Left ventricle myocardium inferior (tissue), 1 donor: ENCODE data around the gene SFTPA1. TPM values are rescaled to one million over a fixed set of nuclear protein-coding genes. Genes with fewer than 3 reads are reported as not detected.
"Not testable (repeated sequence)": the region's sequence is repeated elsewhere in the genome, so short reads cannot be mapped to it uniquely, and the experiment has no call there.

Source experiments
- DNase-seq: peaks from one replicate; pipeline ENCODE4 v3.0.0-alpha.2; 2020
- H3K27ac ChIP-seq: fragments of 200-600 bp; replicated peaks from 2 replicates; pipeline ENCODE4 v1.8.0; 2021
- H3K27me3 ChIP-seq: fragments of 200-600 bp; 2 replicates; pipeline ENCODE4 v1.8.0; 2021; ENCODE audit warnings: low read depth
- H3K36me3 ChIP-seq: fragments of 200-600 bp; 2 replicates; pipeline ENCODE4 v1.8.0; 2021
- H3K4me1 ChIP-seq: fragments of 200-600 bp; 2 replicates; pipeline ENCODE4 v1.8.0; 2021
- H3K4me3 ChIP-seq: fragments of 200-600 bp; 2 replicates; pipeline ENCODE4 v1.8.0; 2021; ENCODE audit warnings: mild to moderate bottlenecking, moderate library complexity
- H3K9me3 ChIP-seq: fragments of 200-600 bp; replicated peaks from 2 replicates; pipeline ENCODE4 v1.8.0; 2021
- CTCF ChIP-seq: fragments of 200-600 bp; IDR thresholded peaks from 2 replicates; pipeline ENCODE4 v1.8.0; 2021; ENCODE audit warnings: antibody characterized with exemption, mild to moderate bottlenecking, borderline replicate concordance
- intact Hi-C: fragments of 100-400 bp; cut with micrococcal nuclease; formaldehyde crosslinking; loops from one replicate; pipeline ENCODE4 v1.11.0; 2022
- total RNA-seq: library from RNA; stranded (reverse); fragmentation: NEBNext Ultra II Directional; extraction: Animal tissue kit (Norgen Biotek cat#: 25700); gene quantifications from one replicate; pipeline ENCODE4 v1.2.1, GENCODE V29; 2021
- donor health status: DM: no; HTN: yes; CAD: no; lungs with severe emphysema.

The SFTPA1 gene
- total RNA-seq, 1 donor from 2014 or later = not detected

- TF ChIP-seq CTCF = no peak
- no peaks in the 10 kb centered on the region for H3K4me1 ChIP-seq
- intact Hi-C loops = no loop called here
- no peak overlapping the region for H3K4me3 ChIP-seq
- no peaks in the 10 kb centered on the region for H3K36me3 ChIP-seq
- no peak overlapping the region for H3K27ac ChIP-seq
- H3K27me3 ChIP-seq = peaks cover 15% of the 10 kb centered on the region
- no peak for DNase-seq
- H3K9me3 ChIP-seq = no peaks in the 10 kb centered on the region
These were observed 21.9 kb upstream of the SFTPA1 start for GRCh38 chr10:79588800-79589199.

- Histone ChIP-seq H3K27me3 (peaks cover 39% of the 10 kb centered on the region), H3K9me3 (peaks cover 15% of the 10 kb centered on the region), H3K27ac (no peak overlapping the region), H3K4me1 (no peaks in the 10 kb centered on the region), H3K36me3 (no peaks in the 10 kb centered on the region), H3K4me3 (no peak overlapping the region)
- no peak for DNase-seq
- TF ChIP-seq CTCF = no peak
- intact Hi-C loops = no loop called here
These were observed 17.4 kb upstream of the SFTPA1 start for GRCh38 chr10:79593377-79593776.

GRCh38 chr10:79594565-79594964 is 16.2 kb upstream of the SFTPA1 start:
- peaks cover 26% of the 10 kb centered on the region for H3K9me3 ChIP-seq
- intact Hi-C loops, H3K36me3 ChIP-seq: not testable (repeated sequence)

GRCh38 chr10:79595510-79595909 is 15.2 kb upstream of the SFTPA1 start:
- TF ChIP-seq CTCF = no peak
- DNase-seq = no peak
- H3K27me3 ChIP-seq = peaks cover 45% of the 10 kb centered on the region
- H3K36me3 ChIP-seq = no peaks in the 10 kb centered on the region
- H3K4me1 ChIP-seq = no peaks in the 10 kb centered on the region
- peaks cover 26% of the 10 kb centered on the region for H3K9me3 ChIP-seq
- no peak overlapping the region for H3K27ac ChIP-seq
- intact Hi-C loops = no loop called here
- no peak overlapping the region for H3K4me3 ChIP-seq

More at GRCh38 chr10:79594565-79594964, 16.2 kb upstream of the SFTPA1 start:
- not testable (repeated sequence) for H3K4me1 ChIP-seq, H3K4me3 ChIP-seq, H3K27ac ChIP-seq, DNase-seq
- H3K27me3 ChIP-seq = peaks cover 45% of the 10 kb centered on the region

- intact Hi-C loops, H3K36me3 ChIP-seq, H3K4me3 ChIP-seq, DNase-seq, H3K27ac ChIP-seq, H3K4me1 ChIP-seq: not testable (repeated sequence)
- peaks cover 37% of the 10 kb centered on the region for H3K9me3 ChIP-seq
- H3K27me3 ChIP-seq = peaks cover 39% of the 10 kb centered on the region
These were observed 11.1 kb upstream of the SFTPA1 start for GRCh38 chr10:79599644-79600043.

- no peak for TF ChIP-seq CTCF
- peaks cover 36% of the 10 kb centered on the region for H3K9me3 ChIP-seq
- intact Hi-C loops = no loop called here
- no peak for DNase-seq
- peaks cover 23% of the 10 kb centered on the region for H3K27me3 ChIP-seq
- no peaks in the 10 kb centered on the region for H3K4me1 ChIP-seq
- no peaks in the 10 kb centered on the region for H3K36me3 ChIP-seq
- no peak overlapping the region for H3K27ac ChIP-seq
- no peak overlapping the region for H3K4me3 ChIP-seq
These were observed 8.8 kb upstream of the SFTPA1 start for GRCh38 chr10:79601939-79602338.

- H3K4me3 ChIP-seq = no peak overlapping the region
- no peak for DNase-seq
- peaks cover 25% of the 10 kb centered on the region for H3K9me3 ChIP-seq
- H3K36me3 ChIP-seq = no peaks in the 10 kb centered on the region
- H3K4me1 ChIP-seq = no peaks in the 10 kb centered on the region
- intact Hi-C loops = no loop called here
- no peak overlapping the region for H3K27ac ChIP-seq
- peaks cover 16% of the 10 kb centered on the region for H3K27me3 ChIP-seq
- no peak for TF ChIP-seq CTCF
These were observed 7.8 kb upstream of the SFTPA1 start for GRCh38 chr10:79602953-79603352.
